ENCODE measurements around the gene OPCML.

DNA sequence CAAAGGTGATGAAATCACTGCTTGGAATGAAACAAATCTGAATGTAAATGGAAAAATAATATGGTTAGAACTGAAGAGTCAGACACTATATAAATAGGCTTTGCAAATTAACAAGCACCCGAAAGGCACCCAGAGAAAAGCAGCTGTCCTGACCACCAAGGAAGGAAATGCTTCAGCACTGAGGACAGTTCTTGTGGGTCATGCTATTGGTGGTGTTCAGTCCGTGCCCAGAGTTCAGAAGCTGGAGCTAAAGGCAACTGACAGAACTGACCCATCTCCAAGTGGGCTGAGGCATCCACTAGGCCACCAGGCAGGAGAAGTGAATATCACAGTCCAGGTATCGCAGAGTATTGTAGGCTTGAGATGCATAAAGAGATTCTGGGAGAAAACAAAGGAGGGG, 208.9 kb downstream of the OPCML start:
- TF ChIP-seq, protein P1, sequence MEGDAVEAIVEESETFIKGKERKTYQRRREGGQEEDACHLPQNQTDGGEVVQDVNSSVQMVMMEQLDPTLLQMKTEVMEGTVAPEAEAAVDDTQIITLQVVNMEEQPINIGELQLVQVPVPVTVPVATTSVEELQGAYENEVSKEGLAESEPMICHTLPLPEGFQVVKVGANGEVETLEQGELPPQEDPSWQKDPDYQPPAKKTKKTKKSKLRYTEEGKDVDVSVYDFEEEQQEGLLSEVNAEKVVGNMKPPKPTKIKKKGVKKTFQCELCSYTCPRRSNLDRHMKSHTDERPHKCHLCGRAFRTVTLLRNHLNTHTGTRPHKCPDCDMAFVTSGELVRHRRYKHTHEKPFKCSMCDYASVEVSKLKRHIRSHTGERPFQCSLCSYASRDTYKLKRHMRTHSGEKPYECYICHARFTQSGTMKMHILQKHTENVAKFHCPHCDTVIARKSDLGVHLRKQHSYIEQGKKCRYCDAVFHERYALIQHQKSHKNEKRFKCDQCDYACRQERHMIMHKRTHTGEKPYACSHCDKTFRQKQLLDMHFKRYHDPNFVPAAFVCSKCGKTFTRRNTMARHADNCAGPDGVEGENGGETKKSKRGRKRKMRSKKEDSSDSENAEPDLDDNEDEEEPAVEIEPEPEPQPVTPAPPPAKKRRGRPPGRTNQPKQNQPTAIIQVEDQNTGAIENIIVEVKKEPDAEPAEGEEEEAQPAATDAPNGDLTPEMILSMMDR (IDR thresholded peaks at IDR 0.05; ENCODE audit: low read length): no peak
- TF ChIP-seq EZH2 (optimal IDR thresholded peaks at IDR 0.05; ENCODE audit: low read depth, low read length): no peak
